SK-N-SH (cell line): ENCODE measurements around the gene PPARD. TPM values are rescaled to one million over a fixed set of nuclear protein-coding genes. Genes with fewer than 3 reads are reported as not detected.

Source experiments
- CTCF ChIA-PET: fragments of 300-600, 350-600 bp; formaldehyde crosslinking; extraction: SDS; loops from one replicate; lab custom pipeline; 2021; lab: Yijun Ruan, JAX
- POLR2A ChIA-PET: fragments of 350-600 bp; sonication (Branson Sonifier 250); formaldehyde crosslinking; extraction: SDS; loops from one replicate; lab custom pipeline; 2020; ENCODE audit warnings: antibody characterized with exemption, inconsistent platforms; lab: Yijun Ruan, JAX
- DNase-seq: peaks from one replicate; pipeline ENCODE4 v3.0.0; 2012
- H2AFZ ChIP-seq: fragments of 200-600 bp; sonication (generic); 2 replicates; pipeline ENCODE4 v1.8.1; 2016; ENCODE audit warnings: antibody characterized with exemption, mild to moderate bottlenecking, low read depth
- H3F3A ChIP-seq: fragments of 200-600 bp; sonication (generic); replicated peaks from 2 replicates; pipeline ENCODE3; 2016; ENCODE audit warnings: antibody characterized with exemption, mild to moderate bottlenecking; ENCODE audit not compliant: insufficient read depth
- H3K27ac ChIP-seq, 2 experiments: fragments of 200-500 bp in 1 of 2; fragments of 200-600 bp in 1 of 2; sonication (Bioruptor generic) in 1 of 2; sonication (generic), shearing (Covaris generic) in 1 of 2; 2 replicates each; pipeline versions ENCODE4 v1.5.1 to v1.6.1; 2014 to 2016; ENCODE audit warnings: low read depth in 2 of 2, inconsistent platforms in 1 of 2, low read length in 1 of 2, mild to moderate bottlenecking in 1 of 2, mixed read lengths in 1 of 2
- H3K27me3 ChIP-seq: fragments of 200-600 bp; sonication (generic), shearing (Covaris generic); 2 replicates; pipeline ENCODE4 v1.6.1; 2016; ENCODE audit warnings: mixed run types; ENCODE audit not compliant: insufficient read depth
- H3K36me3 ChIP-seq, 2 experiments: fragments of 200-500 bp in 1 of 2; fragments of 200-600 bp in 1 of 2; sonication (Bioruptor generic) in 1 of 2; sonication (generic) in 1 of 2; replicated peaks in 1 of 2; 2 replicates each; pipeline versions ENCODE3 to v1.5.1; 2014 to 2016; ENCODE audit warnings: low read length in 1 of 2, mild to moderate bottlenecking in 1 of 2; ENCODE audit not compliant: insufficient read depth in 2 of 2, control insufficient read depth in 1 of 2
- H3K4me1 ChIP-seq, 2 experiments: fragments of 200-500 bp in 1 of 2; fragments of 200-600 bp in 1 of 2; sonication (Bioruptor generic) in 1 of 2; sonication (generic), shearing (Covaris generic) in 1 of 2; 2 replicates each; pipeline versions ENCODE4 v1.5.1 to v1.6.1; 2014 to 2016; ENCODE audit warnings: low read depth in 1 of 2, low read length in 1 of 2, mixed run types in 1 of 2; ENCODE audit not compliant: insufficient read depth in 2 of 2, control insufficient read depth in 1 of 2
- H3K4me2 ChIP-seq: fragments of 200-600 bp; sonication (generic), shearing (Covaris generic); 2 replicates; pipeline ENCODE4 v1.6.1; 2017; ENCODE audit warnings: mixed run types
- H3K4me3 ChIP-seq, 2 experiments: fragments of 200-500 bp in 1 of 2; fragments of 200-600 bp in 1 of 2; sonication (Bioruptor generic) in 1 of 2; sonication (generic), shearing (Covaris generic) in 1 of 2; 2 replicates each; pipeline versions ENCODE4 v1.5.1 to v1.8.1; 2014 to 2016; ENCODE audit warnings: low read depth in 2 of 2, inconsistent platforms in 1 of 2, low read length in 1 of 2, mild to moderate bottlenecking in 1 of 2, mixed read lengths in 1 of 2, moderate library complexity in 1 of 2
- H3K79me2 ChIP-seq: fragments of 200-600 bp; sonication (generic); 2 replicates; pipeline ENCODE4 v1.8.1; 2017; ENCODE audit warnings: mild to moderate bottlenecking; ENCODE audit not compliant: insufficient read depth
- H3K9ac ChIP-seq: fragments of 200-600 bp; sonication (generic); 2 replicates; pipeline ENCODE4 v1.6.1; 2017; ENCODE audit warnings: mixed run types
- H3K9me2 ChIP-seq: fragments of 200-600 bp; sonication (generic); 2 replicates; pipeline ENCODE4 v1.6.1; 2017; ENCODE audit warnings: mixed run types
- H3K9me3 ChIP-seq: fragments of 200-600 bp; sonication (generic); 2 replicates; pipeline ENCODE4 v1.6.1; 2017; ENCODE audit warnings: mixed run types, mild to moderate bottlenecking, moderate library complexity
- H4K20me1 ChIP-seq: fragments of 200-600 bp; sonication (generic); 2 replicates; pipeline ENCODE4 v1.6.1; 2017; ENCODE audit warnings: mild to moderate bottlenecking, mixed run types; ENCODE audit not compliant: insufficient read depth
- CHD2 ChIP-seq: fragments of 150-350 bp; IDR thresholded peaks from 2 replicates; pipeline ENCODE4 v1.6.1; 2018; ENCODE audit warnings: low read length; ENCODE audit not compliant: partially characterized antibody
- ELF1 ChIP-seq: IDR thresholded peaks from 2 replicates; pipeline ENCODE4 v1.4.0; 2012
- GABPA ChIP-seq: IDR thresholded peaks from 2 replicates; pipeline ENCODE4 v1.4.0; 2012; ENCODE audit warnings: low read depth, mild to moderate bottlenecking
- GATA2 ChIP-seq: sonication (generic); formaldehyde crosslinking; IDR thresholded peaks from 2 replicates; pipeline ENCODE4 v1.5.0; 2020; ENCODE audit warnings: mild to moderate bottlenecking, missing genetic modification reagents
- MEF2A ChIP-seq: IDR thresholded peaks from 2 replicates; pipeline ENCODE4 v1.4.0; 2012; ENCODE audit warnings: low read depth, borderline replicate concordance
- MXI1 ChIP-seq: IDR thresholded peaks from 2 replicates; pipeline ENCODE4 v1.6.1; 2012; ENCODE audit warnings: mild to moderate bottlenecking, low read depth, low read length, improper control_type of control experiment
- NFIC ChIP-seq: IDR thresholded peaks from 2 replicates; pipeline ENCODE4 v1.4.0; 2012; ENCODE audit warnings: borderline replicate concordance
- NRF1 ChIP-seq: IDR thresholded peaks from 2 replicates; pipeline ENCODE4 v1.6.1; 2012; ENCODE audit warnings: low read depth, mild to moderate bottlenecking, low read length
- POLR2AphosphoS5 ChIP-seq: IDR thresholded peaks from 2 replicates; pipeline ENCODE4 v1.6.1; 2012; ENCODE audit warnings: low read depth, low read length
- RAD21 ChIP-seq: IDR thresholded peaks from 2 replicates; pipeline ENCODE4 v1.6.1; 2012; ENCODE audit warnings: mild to moderate bottlenecking, low read length
- RFX5 ChIP-seq: IDR thresholded peaks from 2 replicates; pipeline ENCODE4 v1.6.1; 2012; ENCODE audit warnings: mild to moderate bottlenecking, improper control_type of control experiment, low read length
- TCF12 ChIP-seq: IDR thresholded peaks from 2 replicates; pipeline ENCODE4 v1.4.0; 2012
- TEAD4 ChIP-seq: IDR thresholded peaks from 2 replicates; pipeline ENCODE4 v1.4.0; 2012; ENCODE audit warnings: mild to moderate bottlenecking, borderline replicate concordance; ENCODE audit not compliant: insufficient read depth
- YY1 ChIP-seq: IDR thresholded peaks from 2 replicates; pipeline ENCODE4 v1.4.0; 2012; ENCODE audit warnings: low read depth, mild to moderate bottlenecking
- WGBS: methylation state at CpG from one replicate; pipeline ENCODE4 v1.1.6; 2017; ENCODE audit warnings: low lambda C conversion rate; 5-methylcytosine and 5-hydroxymethylcytosine counted together
- polyA plus RNA-seq, 3 experiments: library from polyadenylated mRNA; depleted of rRNA; stranded (reverse); fragments of >200 nt; gene quantifications; 2 replicates each; pipeline ENCODE4 v1.2.3, GENCODE V29; 2012
- TF ChIP-seq, protein P1 (sequence below): IDR thresholded peaks from 2 replicates; pipeline ENCODE4; 2012
- TF ChIP-seq, protein P2 (sequence below): IDR thresholded peaks from 2 replicates; pipeline ENCODE4 v1.6.1; 2012; ENCODE audit warnings: mild to moderate bottlenecking, low read depth, low read length, moderate library complexity
- TF ChIP-seq, protein P3 (sequence below): fragments of 150-350 bp; IDR thresholded peaks from 2 replicates; pipeline ENCODE4 v1.6.1; 2017; ENCODE audit warnings: antibody characterized with exemption, low read length, low read depth, borderline replicate concordance
- TF ChIP-seq, protein P4 (sequence below): IDR thresholded peaks from 2 replicates; pipeline ENCODE4 v1.4.0; 2012; ENCODE audit warnings: low read depth
- TF ChIP-seq, protein P5 (sequence below): fragments of 150-350 bp; IDR thresholded peaks from 2 replicates; pipeline ENCODE4 v1.6.1; 2016; ENCODE audit warnings: mild to moderate bottlenecking, low read depth, low read length
- TF ChIP-seq, protein P6 (sequence below): IDR thresholded peaks from 2 replicates; pipeline ENCODE4 v1.4.0; 2012; ENCODE audit warnings: low read depth, borderline replicate concordance

The PPARD gene
- polyA plus RNA-seq, 1 of the 3 experiments (the other 2 are of a cell fraction): 13.3 TPM

DNA sequence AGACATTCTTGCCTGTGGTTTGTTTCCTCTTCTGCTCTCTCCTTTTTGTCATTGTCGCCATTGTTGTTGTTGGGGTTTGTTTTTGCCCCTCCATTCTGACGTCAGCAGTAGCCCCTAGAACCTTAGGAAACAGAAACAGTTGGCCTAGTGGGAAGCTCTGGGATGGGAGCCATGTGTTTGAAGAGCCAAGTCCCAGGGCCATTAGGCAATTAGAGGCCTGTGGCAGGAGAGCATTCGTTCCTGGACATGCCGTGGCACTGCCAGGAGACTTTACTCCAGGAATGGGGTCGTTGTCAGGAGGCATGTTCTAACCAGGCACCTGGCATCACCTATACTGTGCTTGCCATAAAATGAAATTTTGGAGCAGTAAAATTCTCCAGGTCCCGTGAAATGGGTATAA is 39.7 kb downstream of the PPARD start:
- Histone ChIP-seq H3K4me3 (no peak overlapping the region), H3K9me2 (no peaks in the 10 kb centered on the region)
- 65% methylated on average over 5 of the region's 6 CpGs for WGBS
- TF ChIP-seq TEAD4: no peak
- TF ChIP-seq MEF2A: no peak
- TF ChIP-seq TCF12: no peak
- TF ChIP-seq, protein P1, sequence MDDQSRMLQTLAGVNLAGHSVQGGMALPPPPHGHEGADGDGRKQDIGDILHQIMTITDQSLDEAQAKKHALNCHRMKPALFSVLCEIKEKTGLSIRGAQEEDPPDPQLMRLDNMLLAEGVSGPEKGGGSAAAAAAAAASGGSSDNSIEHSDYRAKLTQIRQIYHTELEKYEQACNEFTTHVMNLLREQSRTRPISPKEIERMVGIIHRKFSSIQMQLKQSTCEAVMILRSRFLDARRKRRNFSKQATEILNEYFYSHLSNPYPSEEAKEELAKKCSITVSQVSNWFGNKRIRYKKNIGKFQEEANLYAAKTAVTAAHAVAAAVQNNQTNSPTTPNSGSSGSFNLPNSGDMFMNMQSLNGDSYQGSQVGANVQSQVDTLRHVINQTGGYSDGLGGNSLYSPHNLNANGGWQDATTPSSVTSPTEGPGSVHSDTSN: no peak
- TF ChIP-seq YY1: no peak
- no peak for TF ChIP-seq NFIC
- no peak for TF ChIP-seq GABPA
- TF ChIP-seq MXI1: no peak
- TF ChIP-seq, protein P2, sequence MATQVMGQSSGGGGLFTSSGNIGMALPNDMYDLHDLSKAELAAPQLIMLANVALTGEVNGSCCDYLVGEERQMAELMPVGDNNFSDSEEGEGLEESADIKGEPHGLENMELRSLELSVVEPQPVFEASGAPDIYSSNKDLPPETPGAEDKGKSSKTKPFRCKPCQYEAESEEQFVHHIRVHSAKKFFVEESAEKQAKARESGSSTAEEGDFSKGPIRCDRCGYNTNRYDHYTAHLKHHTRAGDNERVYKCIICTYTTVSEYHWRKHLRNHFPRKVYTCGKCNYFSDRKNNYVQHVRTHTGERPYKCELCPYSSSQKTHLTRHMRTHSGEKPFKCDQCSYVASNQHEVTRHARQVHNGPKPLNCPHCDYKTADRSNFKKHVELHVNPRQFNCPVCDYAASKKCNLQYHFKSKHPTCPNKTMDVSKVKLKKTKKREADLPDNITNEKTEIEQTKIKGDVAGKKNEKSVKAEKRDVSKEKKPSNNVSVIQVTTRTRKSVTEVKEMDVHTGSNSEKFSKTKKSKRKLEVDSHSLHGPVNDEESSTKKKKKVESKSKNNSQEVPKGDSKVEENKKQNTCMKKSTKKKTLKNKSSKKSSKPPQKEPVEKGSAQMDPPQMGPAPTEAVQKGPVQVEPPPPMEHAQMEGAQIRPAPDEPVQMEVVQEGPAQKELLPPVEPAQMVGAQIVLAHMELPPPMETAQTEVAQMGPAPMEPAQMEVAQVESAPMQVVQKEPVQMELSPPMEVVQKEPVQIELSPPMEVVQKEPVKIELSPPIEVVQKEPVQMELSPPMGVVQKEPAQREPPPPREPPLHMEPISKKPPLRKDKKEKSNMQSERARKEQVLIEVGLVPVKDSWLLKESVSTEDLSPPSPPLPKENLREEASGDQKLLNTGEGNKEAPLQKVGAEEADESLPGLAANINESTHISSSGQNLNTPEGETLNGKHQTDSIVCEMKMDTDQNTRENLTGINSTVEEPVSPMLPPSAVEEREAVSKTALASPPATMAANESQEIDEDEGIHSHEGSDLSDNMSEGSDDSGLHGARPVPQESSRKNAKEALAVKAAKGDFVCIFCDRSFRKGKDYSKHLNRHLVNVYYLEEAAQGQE: no peak
- TF ChIP-seq RFX5: no peak
- TF ChIP-seq, protein P3, sequence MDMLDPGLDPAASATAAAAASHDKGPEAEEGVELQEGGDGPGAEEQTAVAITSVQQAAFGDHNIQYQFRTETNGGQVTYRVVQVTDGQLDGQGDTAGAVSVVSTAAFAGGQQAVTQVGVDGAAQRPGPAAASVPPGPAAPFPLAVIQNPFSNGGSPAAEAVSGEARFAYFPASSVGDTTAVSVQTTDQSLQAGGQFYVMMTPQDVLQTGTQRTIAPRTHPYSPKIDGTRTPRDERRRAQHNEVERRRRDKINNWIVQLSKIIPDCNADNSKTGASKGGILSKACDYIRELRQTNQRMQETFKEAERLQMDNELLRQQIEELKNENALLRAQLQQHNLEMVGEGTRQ: no peak
- TF ChIP-seq, protein P4, sequence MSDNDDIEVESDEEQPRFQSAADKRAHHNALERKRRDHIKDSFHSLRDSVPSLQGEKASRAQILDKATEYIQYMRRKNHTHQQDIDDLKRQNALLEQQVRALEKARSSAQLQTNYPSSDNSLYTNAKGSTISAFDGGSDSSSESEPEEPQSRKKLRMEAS: no peak
- no peak for TF ChIP-seq GATA2 (CRISPR knock-in tag)
- TF ChIP-seq, protein P5, sequence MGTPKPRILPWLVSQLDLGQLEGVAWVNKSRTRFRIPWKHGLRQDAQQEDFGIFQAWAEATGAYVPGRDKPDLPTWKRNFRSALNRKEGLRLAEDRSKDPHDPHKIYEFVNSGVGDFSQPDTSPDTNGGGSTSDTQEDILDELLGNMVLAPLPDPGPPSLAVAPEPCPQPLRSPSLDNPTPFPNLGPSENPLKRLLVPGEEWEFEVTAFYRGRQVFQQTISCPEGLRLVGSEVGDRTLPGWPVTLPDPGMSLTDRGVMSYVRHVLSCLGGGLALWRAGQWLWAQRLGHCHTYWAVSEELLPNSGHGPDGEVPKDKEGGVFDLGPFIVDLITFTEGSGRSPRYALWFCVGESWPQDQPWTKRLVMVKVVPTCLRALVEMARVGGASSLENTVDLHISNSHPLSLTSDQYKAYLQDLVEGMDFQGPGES: no peak
- TF ChIP-seq POLR2AphosphoS5: no peak
- no peak for TF ChIP-seq ELF1
- TF ChIP-seq, protein P6, sequence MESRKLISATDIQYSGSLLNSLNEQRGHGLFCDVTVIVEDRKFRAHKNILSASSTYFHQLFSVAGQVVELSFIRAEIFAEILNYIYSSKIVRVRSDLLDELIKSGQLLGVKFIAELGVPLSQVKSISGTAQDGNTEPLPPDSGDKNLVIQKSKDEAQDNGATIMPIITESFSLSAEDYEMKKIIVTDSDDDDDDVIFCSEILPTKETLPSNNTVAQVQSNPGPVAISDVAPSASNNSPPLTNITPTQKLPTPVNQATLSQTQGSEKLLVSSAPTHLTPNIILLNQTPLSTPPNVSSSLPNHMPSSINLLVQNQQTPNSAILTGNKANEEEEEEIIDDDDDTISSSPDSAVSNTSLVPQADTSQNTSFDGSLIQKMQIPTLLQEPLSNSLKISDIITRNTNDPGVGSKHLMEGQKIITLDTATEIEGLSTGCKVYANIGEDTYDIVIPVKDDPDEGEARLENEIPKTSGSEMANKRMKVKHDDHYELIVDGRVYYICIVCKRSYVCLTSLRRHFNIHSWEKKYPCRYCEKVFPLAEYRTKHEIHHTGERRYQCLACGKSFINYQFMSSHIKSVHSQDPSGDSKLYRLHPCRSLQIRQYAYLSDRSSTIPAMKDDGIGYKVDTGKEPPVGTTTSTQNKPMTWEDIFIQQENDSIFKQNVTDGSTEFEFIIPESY: no peak
- TF ChIP-seq NRF1: no peak
- no peak for TF ChIP-seq CHD2
- no peak for TF ChIP-seq RAD21
- TF ChIP-seq, all 33 proteins: peak for 0
- H3K36me3 ChIP-seq: no peaks in the 10 kb centered on the region
- CTCF ChIA-PET: no interaction called here
- no peak overlapping the region for H3K4me2 ChIP-seq
- no peaks in the 10 kb centered on the region for H3F3A ChIP-seq
- H3K27ac ChIP-seq: no peak overlapping the region
- H4K20me1 ChIP-seq: no peaks in the 10 kb centered on the region
- no peaks in the 10 kb centered on the region for H3K27me3 ChIP-seq
- H3K9ac ChIP-seq: no peak overlapping the region
- no peak overlapping the region for H2AFZ ChIP-seq
- peaks cover 31% of the 10 kb centered on the region for H3K79me2 ChIP-seq
- POLR2A ChIA-PET: no interaction called here
- DNase-seq: no peak
- H3K9me3 ChIP-seq: no peaks in the 10 kb centered on the region
- H3K4me1 ChIP-seq: peaks cover 0 to 3% of the 10 kb centered on the region in 2 experiments; a peak in 1 of 4 replicates
